OCI-LY1 (cell line): ENCODE measurements around the gene SNED1.
A peak's percentile ranks its signal among the peaks of the same experiment; 100 is the strongest.

Experiments used
- H2AFZ ChIP-seq: fragments of 200-600 bp; sonication (generic), shearing (Covaris generic); 2 replicates; pipeline ENCODE4 v1.6.0; 2014; ENCODE audit warnings: antibody characterized with exemption, mild to moderate bottlenecking, low read length
- H3F3A ChIP-seq: fragments of 200-600 bp; sonication (generic), shearing (Covaris generic); 2 replicates; pipeline ENCODE4 v1.6.0; 2014; ENCODE audit warnings: mild to moderate bottlenecking, antibody characterized with exemption, low read length, moderate library complexity; ENCODE audit not compliant: insufficient read depth
- H3K27ac ChIP-seq: fragments of 200-600 bp; sonication (generic); 2 replicates; pipeline ENCODE4 v1.5.1; 2014; ENCODE audit warnings: low read length, mixed run types, mild to moderate bottlenecking, low read depth; ENCODE audit not compliant: poor library complexity, severe bottlenecking
- H3K27me3 ChIP-seq: fragments of 200-600 bp; sonication (generic); 2 replicates; pipeline ENCODE4 v1.6.0; 2014; ENCODE audit warnings: antibody characterized with exemption, mild to moderate bottlenecking, low read length, moderate library complexity; ENCODE audit not compliant: insufficient read depth
- H3K36me3 ChIP-seq: fragments of 200-600 bp; sonication (generic); 2 replicates; pipeline ENCODE4 v1.6.1; 2014; ENCODE audit warnings: mild to moderate bottlenecking, antibody characterized with exemption, low read length, moderate library complexity, mixed read lengths; ENCODE audit not compliant: insufficient read depth
- H3K4me1 ChIP-seq: fragments of 200-600 bp; sonication (generic); 2 replicates; pipeline ENCODE4 v1.5.1; 2014; ENCODE audit warnings: mild to moderate bottlenecking, low read length, moderate library complexity; ENCODE audit not compliant: insufficient read depth, severe bottlenecking
- H3K4me2 ChIP-seq: fragments of 200-600 bp; sonication (generic), shearing (Covaris generic); 2 replicates; pipeline ENCODE4 v1.6.1; 2014; ENCODE audit warnings: low read length
- H3K4me3 ChIP-seq: fragments of 200-600 bp; sonication (generic); 2 replicates; pipeline ENCODE4 v1.5.1; 2014; ENCODE audit warnings: low read length, low read depth, mild to moderate bottlenecking, mixed read lengths; ENCODE audit not compliant: poor library complexity, severe bottlenecking
- H3K79me2 ChIP-seq: fragments of 200-600 bp; shearing (Covaris generic); 2 replicates; pipeline ENCODE4 v1.6.1; 2016; ENCODE audit warnings: mixed run types, low read length, mixed read lengths; ENCODE audit not compliant: insufficient read depth
- H3K9ac ChIP-seq: fragments of 200-600 bp; sonication (generic), shearing (Covaris generic); 2 replicates; pipeline ENCODE4 v1.6.1; 2014; ENCODE audit warnings: mild to moderate bottlenecking, low read length, mixed read lengths
- H3K9me2 ChIP-seq: fragments of 200-600 bp; sonication (generic), shearing (Covaris generic); 2 replicates; pipeline ENCODE4 v1.6.1; 2014; ENCODE audit warnings: low read depth, mild to moderate bottlenecking, low read length, mixed read lengths
- H3K9me3 ChIP-seq: fragments of 200-600 bp; shearing (Covaris generic); 2 replicates; pipeline ENCODE4 v1.6.1; 2014; ENCODE audit warnings: low read length, mixed read lengths
- H4K20me1 ChIP-seq: fragments of 200-600 bp; sonication (generic), shearing (Covaris generic); 2 replicates; pipeline ENCODE4 v1.6.0; 2016; ENCODE audit warnings: mild to moderate bottlenecking, low read length; ENCODE audit not compliant: insufficient read depth
- EZH2 ChIP-seq: fragments of 200-600 bp; sonication (generic), shearing (Covaris generic); IDR thresholded peaks from 2 replicates; pipeline ENCODE4 v1.8.0; 2017; ENCODE audit warnings: borderline replicate concordance, mixed run types, mild to moderate bottlenecking, antibody characterized with exemption, low read length, moderate library complexity, mixed read lengths
- TF ChIP-seq, protein P1 (sequence below): fragments of 200-600 bp; sonication (generic), shearing (Covaris generic); IDR thresholded peaks from 2 replicates; pipeline ENCODE4 v1.5.1; 2017; ENCODE audit warnings: mild to moderate bottlenecking, antibody characterized with exemption, low read length, moderate library complexity, mixed read lengths

Gene SNED1

DNA sequence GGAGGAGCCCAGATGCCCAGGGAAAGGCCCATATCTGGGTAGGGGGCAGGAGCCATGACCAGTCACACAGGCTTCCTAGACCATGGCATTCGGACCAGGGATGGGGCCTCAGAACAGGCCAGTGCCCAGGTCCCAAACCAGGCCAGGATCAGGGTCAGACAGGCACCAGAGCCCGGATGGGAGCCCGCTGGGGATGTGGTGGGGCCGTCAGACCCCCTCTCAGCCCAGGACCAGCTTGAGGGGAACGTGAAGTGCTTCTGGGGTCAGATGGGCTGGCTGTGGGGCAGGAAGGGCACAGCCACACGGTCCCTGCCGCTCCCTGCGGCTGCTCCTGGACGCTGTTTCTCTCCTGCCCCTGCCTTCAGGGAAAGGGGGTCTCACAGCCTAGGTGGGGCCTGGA lies 39.1 kb downstream of the SNED1 start:
- Histone ChIP-seq H4K20me1 (no peaks in the 10 kb centered on the region), H2AFZ (no peak overlapping the region), H3K4me3 (peak overlapping the region; percentile 54), H3F3A (no peaks in the 10 kb centered on the region), H3K9ac (peak overlapping the region; percentile 56), H3K9me2 (no peaks in the 10 kb centered on the region), H3K27ac (no peak overlapping the region), H3K36me3 (no peaks in the 10 kb centered on the region), H3K27me3 (peaks cover 5% of the 10 kb centered on the region; the same call in 1 of the 2 replicates), H3K4me2 (peak overlapping the region; percentile 63), H3K79me2 (no peaks in the 10 kb centered on the region), H3K4me1 (peaks cover 33% of the 10 kb centered on the region), H3K9me3 (no peaks in the 10 kb centered on the region)
- no peak for TF ChIP-seq EZH2
- TF ChIP-seq, protein P1, sequence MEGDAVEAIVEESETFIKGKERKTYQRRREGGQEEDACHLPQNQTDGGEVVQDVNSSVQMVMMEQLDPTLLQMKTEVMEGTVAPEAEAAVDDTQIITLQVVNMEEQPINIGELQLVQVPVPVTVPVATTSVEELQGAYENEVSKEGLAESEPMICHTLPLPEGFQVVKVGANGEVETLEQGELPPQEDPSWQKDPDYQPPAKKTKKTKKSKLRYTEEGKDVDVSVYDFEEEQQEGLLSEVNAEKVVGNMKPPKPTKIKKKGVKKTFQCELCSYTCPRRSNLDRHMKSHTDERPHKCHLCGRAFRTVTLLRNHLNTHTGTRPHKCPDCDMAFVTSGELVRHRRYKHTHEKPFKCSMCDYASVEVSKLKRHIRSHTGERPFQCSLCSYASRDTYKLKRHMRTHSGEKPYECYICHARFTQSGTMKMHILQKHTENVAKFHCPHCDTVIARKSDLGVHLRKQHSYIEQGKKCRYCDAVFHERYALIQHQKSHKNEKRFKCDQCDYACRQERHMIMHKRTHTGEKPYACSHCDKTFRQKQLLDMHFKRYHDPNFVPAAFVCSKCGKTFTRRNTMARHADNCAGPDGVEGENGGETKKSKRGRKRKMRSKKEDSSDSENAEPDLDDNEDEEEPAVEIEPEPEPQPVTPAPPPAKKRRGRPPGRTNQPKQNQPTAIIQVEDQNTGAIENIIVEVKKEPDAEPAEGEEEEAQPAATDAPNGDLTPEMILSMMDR: no peak

DNA sequence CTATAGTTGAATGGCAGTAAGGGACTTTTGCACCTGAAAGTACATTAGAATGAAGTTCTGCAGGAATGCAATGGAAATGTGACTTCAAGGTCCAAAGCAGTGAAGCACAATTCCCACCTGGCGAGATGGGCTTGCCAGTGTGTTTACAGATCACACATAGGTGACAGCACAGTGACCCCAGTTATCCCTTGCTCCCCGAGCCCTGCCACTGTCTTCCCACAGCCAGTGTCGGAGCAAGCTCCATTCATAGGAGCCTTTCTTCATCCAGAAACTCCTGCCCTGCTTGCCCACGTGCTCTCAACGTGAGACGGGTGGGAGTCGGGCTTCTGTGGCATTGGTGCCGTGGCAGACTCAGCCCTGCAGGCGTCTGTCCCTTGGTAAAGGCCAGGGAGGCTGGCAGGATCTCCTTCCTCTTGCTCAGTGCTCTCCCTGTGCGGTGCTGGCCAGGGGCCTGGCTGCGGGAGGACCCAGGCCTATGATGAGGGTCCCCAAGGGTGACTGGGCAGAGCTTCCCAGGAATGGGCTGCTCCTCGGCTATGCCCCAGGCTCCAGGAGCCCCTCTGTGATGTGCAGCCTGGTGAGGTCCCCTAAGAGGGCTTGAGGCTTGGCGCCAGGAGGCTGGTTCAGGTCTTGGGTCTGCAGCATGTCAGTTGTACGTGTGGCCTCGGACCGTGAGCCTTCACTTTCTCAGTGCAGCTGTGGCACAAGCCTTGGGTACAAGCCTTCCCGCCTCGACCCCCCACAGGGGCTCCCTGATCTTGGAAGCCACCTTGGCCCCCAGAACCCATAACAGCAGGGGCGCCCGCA lies 40.2 kb downstream of the SNED1 start:
- H3K4me3 ChIP-seq: peak overlapping the region; percentile 54
- no peak overlapping the region; the same call in 1 of the 2 replicates for H3K9ac ChIP-seq
- H4K20me1 ChIP-seq: no peaks in the 10 kb centered on the region
- H3K27me3 ChIP-seq: no peaks in the 10 kb centered on the region
- H3K36me3 ChIP-seq: no peaks in the 10 kb centered on the region
- H3F3A ChIP-seq: no peaks in the 10 kb centered on the region
- TF ChIP-seq EZH2: no peak
- TF ChIP-seq, protein P1: no peak
- H3K79me2 ChIP-seq: no peaks in the 10 kb centered on the region
- H3K27ac ChIP-seq: no peak overlapping the region
- H2AFZ ChIP-seq: no peak overlapping the region
- H3K9me2 ChIP-seq: no peaks in the 10 kb centered on the region
- H3K9me3 ChIP-seq: no peaks in the 10 kb centered on the region
- H3K4me2 ChIP-seq: peak overlapping the region; percentile 63
- H3K4me1 ChIP-seq: peaks cover 33% of the 10 kb centered on the region

DNA sequence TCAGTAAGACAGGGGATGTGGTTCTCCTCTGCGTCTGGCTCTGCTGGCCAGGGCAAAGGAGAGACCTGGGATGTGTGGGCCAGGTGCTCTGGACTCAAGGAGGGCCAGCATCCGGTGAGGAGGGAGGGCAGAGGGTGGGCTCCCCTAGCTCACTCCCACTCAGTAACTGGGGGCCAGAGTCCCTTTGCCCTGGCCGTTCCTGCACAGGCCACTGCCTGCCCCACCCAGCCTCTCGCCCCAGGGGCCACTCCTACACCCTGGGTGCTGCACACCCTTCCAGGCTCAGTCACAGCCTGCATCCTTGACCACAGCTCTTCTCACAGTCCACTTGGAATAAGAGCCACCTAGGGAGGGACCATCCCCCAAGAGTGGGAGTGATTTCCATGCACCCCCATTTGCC lies 41.0 kb downstream of the SNED1 start:
- Histone ChIP-seq H3K4me1 (peaks cover 33% of the 10 kb centered on the region), H3K4me2 (no peak overlapping the region; the same call in 1 of the 2 replicates), H3K27ac (no peak overlapping the region), H2AFZ (no peak overlapping the region), H3K36me3 (no peaks in the 10 kb centered on the region), H3K9ac (no peak overlapping the region; the same call in 1 of the 2 replicates), H3K27me3 (no peaks in the 10 kb centered on the region), H4K20me1 (no peaks in the 10 kb centered on the region), H3F3A (no peaks in the 10 kb centered on the region), H3K9me3 (no peaks in the 10 kb centered on the region), H3K9me2 (no peaks in the 10 kb centered on the region), H3K79me2 (no peaks in the 10 kb centered on the region), H3K4me3 (peak overlapping the region; percentile 54)
- TF ChIP-seq EZH2: no peak
- TF ChIP-seq, protein P1: no peak
